Parathyroid adenoma (tissue), 2 donors: ENCODE results near the gene KCNT1.

Experiments used
- H2AFZ ChIP-seq: fragments of 300-600 bp; sonication (generic); one replicate; pipeline ENCODE4 v1.7.0; 2017; ENCODE audit warnings: antibody characterized with exemption, mild to moderate bottlenecking
- H3K27ac ChIP-seq: fragments of 300-600 bp; sonication (generic); one replicate; pipeline ENCODE4 v1.7.0; 2017
- H3K27me3 ChIP-seq: fragments of 300-600 bp; sonication (generic); one replicate; pipeline ENCODE4 v1.7.0; 2017; ENCODE audit warnings: low read length; ENCODE audit not compliant: control insufficient read depth, insufficient read depth
- H3K36me3 ChIP-seq: fragments of 300-600 bp; sonication (generic); one replicate; pipeline ENCODE4 v1.7.0; 2017; ENCODE audit warnings: low read length; ENCODE audit not compliant: control insufficient read depth, insufficient read depth
- H3K4me1 ChIP-seq: fragments of 300-600 bp; sonication (generic); one replicate; pipeline ENCODE4 v1.7.0; 2017; ENCODE audit warnings: control low read depth
- H3K4me2 ChIP-seq: fragments of 300-600 bp; sonication (generic); one replicate; pipeline ENCODE4 v1.7.0; 2017; ENCODE audit warnings: low read length
- H3K4me3 ChIP-seq: fragments of 300-600 bp; sonication (generic); one replicate; pipeline ENCODE4 v1.7.0; 2017; ENCODE audit warnings: low read depth, low read length
- H3K79me2 ChIP-seq: fragments of 300-600 bp; sonication (generic); one replicate; pipeline ENCODE4 v1.7.0; 2017; ENCODE audit warnings: control low read depth
- H3K9ac ChIP-seq: fragments of 300-600 bp; sonication (generic); one replicate; pipeline ENCODE4 v1.7.0; 2017; ENCODE audit warnings: mild to moderate bottlenecking
- H3K9me3 ChIP-seq: fragments of 300-600 bp; sonication (generic); one replicate; pipeline ENCODE4 v1.7.0; 2017; ENCODE audit warnings: low read length; ENCODE audit not compliant: control insufficient read depth
- TF ChIP-seq, protein P1 (sequence below): fragments of 300-600 bp; sonication (generic); IDR thresholded peaks from one replicate; pipeline ENCODE4 v1.7.0; 2017; ENCODE audit warnings: antibody characterized with exemption, mild to moderate bottlenecking
- donor health status: primary hyperparathyroidism.

Gene KCNT1

DNA sequence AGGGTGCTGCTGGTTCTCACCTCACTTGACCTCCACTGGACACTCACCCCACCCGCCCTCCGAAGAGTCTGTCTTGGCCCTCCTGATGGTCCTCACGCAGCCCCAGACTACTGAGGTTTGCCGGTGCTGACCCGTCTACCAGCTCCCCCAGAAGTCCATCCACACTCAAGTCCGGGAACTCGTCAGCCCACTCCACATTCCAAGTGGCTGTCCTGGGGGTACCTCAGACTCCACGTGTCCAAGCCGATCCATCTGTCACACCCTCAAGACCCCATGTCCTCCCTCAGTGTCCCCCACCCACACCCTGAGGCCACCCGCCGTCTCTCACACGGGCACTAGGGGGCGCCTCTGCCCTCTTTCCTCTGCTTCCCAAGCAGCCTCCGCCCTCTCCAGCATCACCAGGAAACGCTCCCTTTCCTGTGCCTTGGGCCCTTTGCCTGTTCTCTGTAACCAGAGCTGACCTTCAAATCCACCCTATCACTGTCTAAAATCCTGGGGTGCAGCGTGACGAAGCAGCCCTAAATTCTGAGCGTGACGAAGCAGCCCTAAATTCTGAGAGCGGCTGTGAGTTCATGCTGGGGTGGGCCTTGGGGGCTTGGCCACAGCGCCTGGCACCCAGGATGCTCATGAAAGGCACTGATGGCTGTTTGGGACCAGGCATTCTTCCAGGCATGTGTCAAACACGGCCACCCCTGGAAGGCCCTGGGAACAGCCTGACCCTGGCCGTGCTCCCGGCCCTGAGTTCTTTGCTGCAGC is 95.7 kb downstream of the KCNT1 start:
- Histone ChIP-seq H3K27ac (no peak overlapping the region), H3K36me3 (no peaks in the 10 kb centered on the region), H3K27me3 (no peaks in the 10 kb centered on the region), H3K4me3 (no peak overlapping the region), H3K79me2 (no peaks in the 10 kb centered on the region), H3K4me1 (no peaks in the 10 kb centered on the region), H3K9ac (no peak overlapping the region), H2AFZ (no peak overlapping the region), H3K9me3 (no peaks in the 10 kb centered on the region), H3K4me2 (no peak overlapping the region)
- TF ChIP-seq, protein P1, sequence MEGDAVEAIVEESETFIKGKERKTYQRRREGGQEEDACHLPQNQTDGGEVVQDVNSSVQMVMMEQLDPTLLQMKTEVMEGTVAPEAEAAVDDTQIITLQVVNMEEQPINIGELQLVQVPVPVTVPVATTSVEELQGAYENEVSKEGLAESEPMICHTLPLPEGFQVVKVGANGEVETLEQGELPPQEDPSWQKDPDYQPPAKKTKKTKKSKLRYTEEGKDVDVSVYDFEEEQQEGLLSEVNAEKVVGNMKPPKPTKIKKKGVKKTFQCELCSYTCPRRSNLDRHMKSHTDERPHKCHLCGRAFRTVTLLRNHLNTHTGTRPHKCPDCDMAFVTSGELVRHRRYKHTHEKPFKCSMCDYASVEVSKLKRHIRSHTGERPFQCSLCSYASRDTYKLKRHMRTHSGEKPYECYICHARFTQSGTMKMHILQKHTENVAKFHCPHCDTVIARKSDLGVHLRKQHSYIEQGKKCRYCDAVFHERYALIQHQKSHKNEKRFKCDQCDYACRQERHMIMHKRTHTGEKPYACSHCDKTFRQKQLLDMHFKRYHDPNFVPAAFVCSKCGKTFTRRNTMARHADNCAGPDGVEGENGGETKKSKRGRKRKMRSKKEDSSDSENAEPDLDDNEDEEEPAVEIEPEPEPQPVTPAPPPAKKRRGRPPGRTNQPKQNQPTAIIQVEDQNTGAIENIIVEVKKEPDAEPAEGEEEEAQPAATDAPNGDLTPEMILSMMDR = no peak

DNA sequence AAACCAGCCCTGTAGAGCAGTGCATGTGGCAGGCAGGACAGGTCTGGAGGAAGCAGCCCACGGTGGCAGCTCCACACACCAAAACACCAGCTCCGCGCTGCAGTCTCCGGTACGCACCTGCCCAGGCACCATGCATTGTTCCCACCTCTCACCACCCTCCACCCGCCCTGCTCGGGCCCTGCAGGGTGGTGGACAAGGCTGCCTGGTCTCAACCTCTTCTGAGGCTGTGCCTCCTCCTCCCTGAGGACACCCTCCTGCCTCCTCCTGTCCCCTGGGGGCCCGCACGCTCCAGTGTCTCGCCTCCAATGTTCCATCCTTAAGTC is 96.2 kb downstream of the KCNT1 start:
- TF ChIP-seq, protein P1 = no peak
- H3K4me2 ChIP-seq = no peak overlapping the region
- H2AFZ ChIP-seq = no peak overlapping the region
- H3K4me1 ChIP-seq = no peaks in the 10 kb centered on the region
- H3K27me3 ChIP-seq = no peaks in the 10 kb centered on the region
- H3K4me3 ChIP-seq = no peak overlapping the region
- no peak overlapping the region for H3K27ac ChIP-seq
- H3K9ac ChIP-seq = no peak overlapping the region
- H3K9me3 ChIP-seq = no peaks in the 10 kb centered on the region
- no peaks in the 10 kb centered on the region for H3K79me2 ChIP-seq
- H3K36me3 ChIP-seq = no peaks in the 10 kb centered on the region

DNA sequence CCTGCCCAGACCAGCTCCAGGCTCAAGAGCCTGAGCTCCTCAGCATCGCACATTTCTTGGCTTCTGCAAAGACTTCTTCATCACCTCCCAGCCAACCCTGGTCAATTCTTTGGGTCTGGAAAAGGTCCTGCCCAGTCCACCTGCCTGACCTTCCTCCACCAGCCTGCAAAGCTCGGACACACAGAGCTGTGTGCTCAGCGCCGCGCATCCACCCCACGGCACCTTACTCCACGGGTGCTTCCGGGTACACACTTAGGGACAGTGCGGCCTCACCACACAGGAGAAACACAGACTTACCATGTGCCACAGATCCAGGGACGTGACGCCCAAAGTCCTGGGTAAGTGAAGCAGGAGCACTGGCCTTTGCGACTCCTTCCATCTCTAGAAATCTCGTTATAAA is 97.3 kb downstream of the KCNT1 start:
- Histone ChIP-seq H3K79me2 (no peaks in the 10 kb centered on the region), H2AFZ (no peak overlapping the region), H3K27me3 (no peaks in the 10 kb centered on the region), H3K4me2 (no peak overlapping the region), H3K4me3 (no peak overlapping the region), H3K9me3 (no peaks in the 10 kb centered on the region), H3K27ac (no peak overlapping the region), H3K9ac (no peak overlapping the region), H3K36me3 (no peaks in the 10 kb centered on the region), H3K4me1 (no peaks in the 10 kb centered on the region)
- TF ChIP-seq, protein P1 = no peak

DNA sequence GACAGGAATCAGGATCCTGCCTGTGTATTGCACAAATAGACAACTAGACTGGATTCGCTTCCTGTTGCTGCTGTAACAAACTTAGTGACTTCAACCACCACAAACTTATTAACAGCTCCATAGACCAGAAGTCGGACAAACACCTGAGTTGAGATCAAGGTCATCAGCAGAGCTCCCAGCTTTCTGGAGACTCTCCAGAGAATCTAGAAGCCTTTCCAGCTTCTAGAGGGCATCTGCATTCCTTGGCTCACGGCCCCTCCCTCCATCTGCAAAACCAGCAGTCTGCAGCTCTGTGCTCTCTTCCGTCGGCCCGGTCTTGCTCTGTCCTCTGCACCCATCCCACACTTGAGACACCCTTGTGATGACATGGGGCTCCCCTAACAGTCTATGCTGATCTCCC is 99.1 kb downstream of the KCNT1 start:
- Histone ChIP-seq H3K4me1 (no peaks in the 10 kb centered on the region), H3K9ac (no peak overlapping the region), H3K4me3 (no peak overlapping the region), H3K36me3 (no peaks in the 10 kb centered on the region), H3K27me3 (no peaks in the 10 kb centered on the region), H3K79me2 (no peaks in the 10 kb centered on the region), H3K9me3 (no peaks in the 10 kb centered on the region), H3K4me2 (no peak overlapping the region), H3K27ac (no peak overlapping the region), H2AFZ (no peak overlapping the region)
- TF ChIP-seq, protein P1 = no peak

DNA sequence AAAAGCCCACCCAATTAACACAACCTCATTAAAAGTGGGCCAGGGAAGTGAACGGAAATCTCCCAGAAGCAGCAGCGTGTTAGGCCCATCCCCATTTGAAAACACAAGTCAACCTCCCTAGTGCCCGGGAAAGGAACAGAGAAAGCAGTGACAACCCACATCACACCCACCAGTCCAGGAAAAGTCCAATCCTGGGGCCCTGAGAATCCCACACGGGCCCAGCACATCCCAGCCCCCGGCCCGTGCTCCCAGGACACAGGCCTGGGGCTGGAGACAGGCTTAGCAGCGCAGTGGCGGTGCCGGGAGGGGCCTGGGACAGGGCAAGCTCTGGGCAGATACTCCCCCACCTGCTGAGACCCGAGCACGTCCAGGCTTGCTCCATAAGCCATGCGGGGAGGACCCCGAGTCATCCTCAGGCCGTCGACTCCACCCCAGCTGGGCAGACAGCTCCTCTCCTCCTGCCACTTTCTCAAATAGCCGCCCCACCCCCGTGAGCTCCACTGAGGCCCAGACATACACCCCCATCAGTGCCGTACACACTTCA is 101.0 kb downstream of the KCNT1 start:
- H3K27ac ChIP-seq = no peak overlapping the region
- no peaks in the 10 kb centered on the region for H3K36me3 ChIP-seq
- no peaks in the 10 kb centered on the region for H3K4me1 ChIP-seq
- TF ChIP-seq, protein P1 = no peak
- H3K9me3 ChIP-seq = no peaks in the 10 kb centered on the region
- no peak overlapping the region for H2AFZ ChIP-seq
- no peak overlapping the region for H3K9ac ChIP-seq
- no peaks in the 10 kb centered on the region for H3K79me2 ChIP-seq
- no peaks in the 10 kb centered on the region for H3K27me3 ChIP-seq
- no peak overlapping the region for H3K4me2 ChIP-seq
- H3K4me3 ChIP-seq = no peak overlapping the region
